Stimulated activated CD8-positive, alpha-beta memory T cell treated with anti-CD3 and anti-CD28 coated beads, Interleukin-4, amount 100 ng/mL, for 24 hours (primary cell): ENCODE results near the gene CDH26.

Experiments
- DNase-seq: peaks from one replicate; pipeline ENCODE4 v3.0.0-alpha.2; 2020; ENCODE audit warnings: low read depth

Gene CDH26

GRCh38 chr20:59958123-59958522, at the start of gene CDH26:
Gene CDH26 (plus strand): TSS chr20:59958423. CDS start chr20:59958727, 304 bp downstream.
- DNase-seq: no peak

DNA sequence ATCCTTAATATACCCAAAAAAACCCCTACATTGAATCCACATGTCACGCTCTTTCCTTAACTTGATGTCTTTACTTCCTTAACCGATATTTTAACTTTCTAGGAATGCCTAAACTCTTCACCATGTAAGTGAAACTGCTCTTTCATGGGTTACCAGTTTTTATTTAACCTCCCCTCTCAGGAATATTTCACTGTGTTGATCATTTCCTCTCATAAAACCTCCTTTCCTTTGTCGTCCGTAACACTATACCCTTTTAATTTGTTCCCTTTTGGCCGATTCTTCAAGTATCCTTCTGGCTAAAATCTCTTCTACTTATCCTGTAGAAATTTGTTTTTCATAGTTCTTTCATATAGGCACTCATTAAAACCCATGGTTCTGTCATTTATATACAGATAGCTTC, 49.4 kb upstream of the CDH26 start:
- no peak for DNase-seq

GRCh38 chr20:59911041-59911440, 47.2 kb upstream of the CDH26 start:
- no peak for DNase-seq

- DNase-seq: no peak
Measured at GRCh38 chr20:59912609-59913008, 45.6 kb upstream of the CDH26 start.

DNA sequence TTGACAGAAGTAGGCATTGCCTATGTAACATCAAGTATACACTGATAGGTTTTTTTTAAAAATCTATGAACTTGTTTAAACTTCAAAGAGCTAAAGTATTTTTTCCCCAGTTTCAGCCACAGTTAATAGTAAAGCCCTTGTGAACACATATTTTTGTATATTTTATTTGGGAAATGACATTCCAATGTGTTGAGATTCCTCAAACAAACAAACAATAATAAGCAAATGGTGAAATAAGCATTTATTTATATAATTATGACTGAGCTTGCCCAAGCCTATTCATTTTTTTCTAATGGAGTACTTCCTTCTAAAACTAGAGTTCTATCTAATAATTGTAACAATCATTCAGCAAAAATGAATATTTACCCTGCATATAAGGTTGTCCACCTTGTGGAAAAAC, 37.3 kb upstream of the CDH26 start:
- no peak for DNase-seq

GRCh38 chr20:59923514-59923913, 34.7 kb upstream of the CDH26 start:
- DNase-seq: no peak

DNA sequence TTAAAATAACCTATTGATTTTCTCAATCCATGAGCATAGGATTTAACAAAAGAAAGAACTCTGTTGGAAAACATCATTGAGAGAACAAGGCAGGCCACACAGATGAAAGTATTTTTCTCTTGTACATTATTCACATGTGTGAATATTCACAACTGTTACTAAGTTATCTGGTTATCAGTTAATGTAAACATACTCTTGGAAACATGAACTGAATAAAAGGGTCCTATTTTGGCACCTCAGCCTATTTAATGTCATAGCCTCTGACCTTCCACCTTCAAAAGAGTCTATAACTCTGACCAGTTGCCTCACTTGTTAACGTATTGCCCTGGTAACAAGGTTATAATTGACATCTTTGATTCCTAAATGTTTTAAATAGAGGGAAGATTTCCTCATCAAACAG, 32.9 kb upstream of the CDH26 start:
- no peak for DNase-seq

GRCh38 chr20:59925899-59926298, 32.3 kb upstream of the CDH26 start:
- DNase-seq: no peak

DNA sequence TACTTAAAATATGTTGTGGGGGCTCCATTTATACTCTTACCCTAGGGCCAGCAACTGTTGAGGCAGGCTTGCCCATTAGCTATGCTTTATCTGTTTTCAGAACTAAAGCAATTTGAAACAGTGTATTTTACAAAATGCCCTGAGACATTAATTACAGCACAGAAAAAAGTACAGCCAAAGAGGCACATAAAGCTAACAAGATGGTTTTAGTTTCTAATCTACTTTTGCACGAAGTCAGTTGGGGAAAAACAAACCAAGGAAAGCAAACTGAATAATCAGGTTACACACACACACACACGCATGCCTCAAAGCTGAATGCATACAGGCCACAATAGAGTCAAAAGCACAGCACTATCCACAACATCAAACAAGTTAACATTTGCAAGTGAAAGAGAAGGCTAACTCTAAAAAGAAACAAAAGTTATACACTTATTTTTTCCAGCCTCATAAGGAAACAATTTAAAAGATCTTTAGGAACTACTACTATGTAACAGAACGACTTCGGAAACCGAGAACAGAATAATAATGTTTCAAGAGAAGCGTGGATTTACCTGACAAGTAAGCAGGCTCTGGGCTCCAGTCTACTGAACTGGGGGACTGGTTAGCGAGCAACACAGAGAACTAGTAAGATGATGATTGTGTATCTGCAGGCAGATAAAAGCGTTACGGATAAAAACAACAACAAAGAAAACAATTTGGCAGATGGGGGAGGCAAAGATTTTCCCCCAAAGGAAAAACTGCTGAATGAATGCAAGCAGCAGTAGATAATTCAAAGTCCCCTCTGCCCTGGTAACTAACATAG, 26.5 kb upstream of the CDH26 start:
- no peak for DNase-seq

DNA sequence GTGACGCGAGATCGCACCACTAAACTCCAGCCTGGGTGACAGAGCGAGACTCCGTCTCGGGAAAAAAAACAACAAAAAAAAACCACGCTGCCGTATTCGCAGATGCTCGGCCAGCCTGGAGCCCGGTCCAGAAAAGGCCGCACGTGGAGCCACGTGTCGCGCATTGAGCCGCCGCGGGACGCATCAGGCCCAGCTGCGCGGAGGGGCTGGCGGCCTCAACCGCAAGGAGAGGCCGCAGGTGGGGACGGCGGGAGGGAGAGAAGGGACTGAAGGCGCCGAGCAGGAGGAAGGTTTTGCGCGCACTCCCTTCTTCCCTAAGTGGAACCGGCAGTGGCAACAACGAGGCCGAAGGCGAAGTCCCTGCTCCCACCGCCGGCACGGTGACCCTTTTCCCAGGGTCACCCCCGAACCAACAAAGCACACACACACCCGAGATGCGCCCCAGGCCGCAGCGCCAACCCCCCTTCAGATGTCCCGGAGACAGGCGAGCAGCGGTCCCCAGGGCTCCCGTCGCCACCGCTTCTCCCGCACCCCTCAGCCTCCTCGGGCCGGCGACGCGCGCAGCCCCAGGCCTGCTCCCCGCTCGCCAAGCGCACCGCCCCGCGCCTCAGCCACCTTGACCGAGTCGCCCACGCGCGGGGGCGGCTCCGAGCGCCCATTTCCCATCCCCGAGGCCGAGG, 25.5 kb upstream of the CDH26 start:
- no peak for DNase-seq

GRCh38 chr20:59933296-59933848, 24.9 kb upstream of the CDH26 start, which contains the start of gene SYCP2:
Gene SYCP2 (minus strand): TSS chr20:59933637. CDS start chr20:59922413, 11,224 bp downstream.
- peak; percentile 44 for DNase-seq

DNA sequence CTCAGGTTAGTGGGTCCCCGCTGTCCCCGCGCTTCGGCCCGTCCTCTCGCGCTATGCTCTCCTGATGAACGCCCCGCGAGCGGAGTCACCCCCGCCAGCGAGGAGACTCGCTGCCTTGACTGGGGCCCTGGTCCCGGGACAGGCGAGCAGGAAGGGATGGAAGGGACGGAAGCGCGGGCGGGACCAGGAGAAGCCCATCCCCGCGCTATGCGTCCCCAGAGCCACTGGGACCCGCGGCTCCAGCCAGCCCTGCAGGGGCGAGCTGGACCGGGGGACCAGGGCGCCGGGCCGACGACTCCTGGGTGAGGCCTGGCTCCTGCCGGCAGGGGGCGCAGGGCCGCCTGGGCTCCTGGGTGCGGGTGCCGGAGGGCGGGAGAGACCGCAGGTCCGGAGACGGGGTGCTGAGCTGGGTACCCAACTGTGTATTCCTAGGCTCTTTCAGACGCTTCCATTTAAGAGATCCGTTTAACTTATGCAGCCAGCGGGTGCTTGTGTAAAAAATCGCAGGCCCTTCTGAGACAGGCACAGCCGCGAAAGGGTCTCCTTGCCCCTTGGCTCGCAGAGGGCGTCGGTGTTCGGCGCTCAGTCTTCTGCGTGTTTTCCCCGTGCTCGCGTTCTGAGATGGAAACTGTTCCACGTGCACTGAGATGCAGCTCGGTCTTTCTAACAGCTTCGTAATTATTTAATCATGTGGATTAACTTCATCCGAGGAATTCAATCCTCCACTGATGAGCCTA, 24.2 kb upstream of the CDH26 start:
- DNase-seq: peak; percentile 70

DNA sequence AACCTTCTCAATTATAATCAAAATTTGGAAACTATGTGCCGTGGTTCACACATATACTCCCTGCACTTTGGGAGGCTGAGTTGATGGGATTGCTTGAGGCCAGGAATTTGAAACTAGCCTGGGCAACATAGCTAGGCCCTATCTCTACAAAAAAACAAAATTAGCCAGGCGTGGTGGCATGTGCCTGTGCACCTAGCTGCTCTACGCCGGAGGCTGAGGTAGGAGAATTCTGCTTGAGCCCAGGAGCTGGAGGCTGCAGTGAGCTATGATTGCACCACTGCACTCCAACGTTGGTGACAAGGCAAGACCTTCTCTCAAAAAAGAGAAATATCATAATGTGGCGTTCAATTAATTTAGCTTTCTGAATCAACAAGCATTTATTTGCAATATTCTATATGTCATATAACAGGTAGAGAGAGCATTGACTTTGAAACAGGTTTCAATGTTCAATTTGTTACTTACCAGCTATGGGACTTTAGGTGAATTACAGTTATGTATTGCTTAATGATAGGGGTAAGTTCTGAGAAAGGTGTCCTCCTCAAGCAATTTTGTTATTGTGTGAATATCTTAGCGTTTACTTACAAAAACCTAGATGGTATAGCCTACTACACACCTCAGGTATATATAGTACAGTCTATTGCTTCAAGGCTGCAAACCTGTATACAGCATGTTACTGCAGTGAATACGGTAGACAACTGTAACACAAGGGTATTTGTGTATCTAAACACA, 22.6 kb upstream of the CDH26 start:
- no peak for DNase-seq

DNA sequence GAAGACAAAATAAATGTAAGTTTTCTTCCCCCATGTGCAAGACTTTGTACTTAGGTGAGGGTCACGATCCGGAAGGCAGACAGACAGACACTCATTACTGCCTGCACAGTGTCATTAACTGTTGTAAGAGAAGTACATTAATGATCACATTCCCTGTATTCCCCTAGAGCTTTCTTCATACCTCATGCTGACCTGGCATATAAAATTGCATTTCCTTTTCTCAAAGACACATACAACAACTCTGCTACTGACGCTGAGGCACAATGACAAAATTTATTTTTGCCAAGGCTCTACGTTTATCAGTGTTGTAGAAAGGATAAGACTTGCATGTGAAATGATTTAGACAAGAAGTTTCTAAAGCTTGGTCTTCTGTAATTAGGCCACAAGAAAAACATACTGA, 21.8 kb upstream of the CDH26 start:
- no peak for DNase-seq

- no peak for DNase-seq
Measured at GRCh38 chr20:59937150-59937549, 21.1 kb upstream of the CDH26 start.

GRCh38 chr20:59938221-59938620, 20.0 kb upstream of the CDH26 start:
- no peak for DNase-seq

DNA sequence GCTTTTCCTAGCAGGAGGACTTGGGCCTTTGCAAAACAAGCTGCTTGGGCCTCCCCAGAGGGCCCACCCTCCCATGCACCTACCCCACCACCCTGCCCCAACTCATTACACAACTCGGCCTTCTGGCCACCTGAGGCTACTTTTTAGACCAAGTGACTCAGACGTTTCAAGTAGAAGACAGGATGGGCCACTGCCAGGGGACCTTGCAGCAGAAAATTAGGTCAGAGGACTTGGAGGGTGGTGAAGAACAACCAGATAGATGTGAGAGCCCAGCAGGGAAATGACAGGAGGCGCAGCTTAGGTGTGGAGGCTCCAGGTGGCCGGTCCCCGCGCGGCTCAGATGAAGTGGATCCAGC, 19.5 kb upstream of the CDH26 start:
- no peak for DNase-seq

GRCh38 chr20:59939052-59939878, 19.0 kb upstream of the CDH26 start:
- no peak for DNase-seq

GRCh38 chr20:59939879-59940128, 18.4 kb upstream of the CDH26 start:
- DNase-seq: no peak

DNA sequence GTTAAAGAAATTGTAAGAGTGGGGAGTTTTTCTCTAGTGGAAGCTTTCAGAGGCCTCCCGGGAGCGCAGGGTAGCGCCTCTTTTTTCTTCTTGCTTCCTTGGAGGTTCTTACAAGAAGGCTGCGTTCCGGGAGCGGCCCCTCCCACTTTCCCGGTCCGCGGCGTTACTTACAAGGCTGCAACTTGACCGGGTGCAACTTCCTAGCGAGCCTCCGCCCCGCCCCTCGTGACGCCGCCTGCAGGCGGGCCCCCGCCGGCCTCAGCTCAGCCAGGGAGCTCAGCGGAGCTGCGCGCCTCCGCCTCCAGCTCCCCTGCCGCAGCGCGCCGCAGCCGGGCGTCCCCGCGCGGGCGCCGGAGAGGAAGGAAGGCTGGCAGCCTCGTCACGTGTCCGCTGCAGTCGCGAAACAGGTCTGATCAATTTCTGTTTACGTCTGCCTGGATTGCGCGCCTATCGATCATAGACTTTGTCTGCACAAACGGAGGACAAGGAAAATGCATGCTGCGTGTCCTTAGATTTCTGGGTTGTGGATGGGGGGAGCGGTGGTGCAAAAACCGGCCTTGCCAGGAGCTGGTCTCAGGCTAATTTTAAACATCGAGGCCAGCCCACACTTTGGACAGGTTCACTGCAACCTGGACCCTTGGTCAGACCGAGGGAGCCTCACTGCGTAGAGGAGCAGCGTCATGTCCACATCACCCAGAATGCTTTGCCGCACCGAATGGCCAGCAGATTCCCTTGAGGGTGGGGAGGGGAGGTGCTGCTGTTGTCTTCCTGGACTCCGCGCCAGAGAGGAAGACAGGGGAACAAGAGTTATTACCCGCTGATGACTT, 17.9 kb upstream of the CDH26 start, which contains the start of the genes FAM217B and PPP1R3D:
TSS of gene FAM217B (plus strand) at position 261 of the 827 bp plus-strand sequence. CDS start 3,555 bp downstream, outside the sequence.
TSS of gene PPP1R3D (minus strand) at position 177 of the 827 bp plus-strand sequence. CDS start 374 bp downstream, outside the sequence.
- peak; percentile 89 for DNase-seq
